ENCODE measurements around the gene POMT1.

DNA sequence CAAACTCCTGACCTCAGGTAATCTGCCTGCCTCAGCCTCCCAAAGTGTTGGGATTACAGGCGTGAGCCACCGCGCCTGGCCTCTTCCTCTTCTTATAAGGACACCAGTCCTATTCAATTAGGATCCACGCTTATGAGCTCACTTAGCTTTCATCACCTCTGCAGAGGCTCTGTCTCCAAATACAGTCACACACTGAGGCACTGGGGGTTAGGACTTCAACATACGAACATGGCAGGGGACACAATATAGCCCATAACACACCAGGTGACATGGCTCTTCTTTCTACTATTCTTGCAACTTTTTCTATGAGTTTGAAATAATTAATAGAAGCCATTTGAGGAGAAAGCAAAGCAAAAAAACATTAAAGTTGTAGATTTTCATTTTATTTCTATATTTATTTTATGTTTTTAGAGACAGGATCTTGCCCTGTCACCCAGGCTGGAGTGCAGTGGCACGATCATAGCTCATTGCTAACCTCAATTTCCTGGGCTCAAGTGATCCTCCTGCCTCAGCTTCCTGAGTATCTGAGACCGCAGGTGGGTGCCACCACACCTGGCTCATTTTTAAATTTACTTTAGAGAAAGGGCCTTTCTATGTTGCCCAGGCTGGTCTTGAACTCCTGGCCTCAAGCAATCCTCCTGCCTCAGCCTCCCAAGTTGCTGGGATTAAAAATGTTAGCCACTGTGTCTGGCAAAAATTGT is 36.7 kb downstream of the POMT1 start:
- TF ChIP-seq, protein P1, sequence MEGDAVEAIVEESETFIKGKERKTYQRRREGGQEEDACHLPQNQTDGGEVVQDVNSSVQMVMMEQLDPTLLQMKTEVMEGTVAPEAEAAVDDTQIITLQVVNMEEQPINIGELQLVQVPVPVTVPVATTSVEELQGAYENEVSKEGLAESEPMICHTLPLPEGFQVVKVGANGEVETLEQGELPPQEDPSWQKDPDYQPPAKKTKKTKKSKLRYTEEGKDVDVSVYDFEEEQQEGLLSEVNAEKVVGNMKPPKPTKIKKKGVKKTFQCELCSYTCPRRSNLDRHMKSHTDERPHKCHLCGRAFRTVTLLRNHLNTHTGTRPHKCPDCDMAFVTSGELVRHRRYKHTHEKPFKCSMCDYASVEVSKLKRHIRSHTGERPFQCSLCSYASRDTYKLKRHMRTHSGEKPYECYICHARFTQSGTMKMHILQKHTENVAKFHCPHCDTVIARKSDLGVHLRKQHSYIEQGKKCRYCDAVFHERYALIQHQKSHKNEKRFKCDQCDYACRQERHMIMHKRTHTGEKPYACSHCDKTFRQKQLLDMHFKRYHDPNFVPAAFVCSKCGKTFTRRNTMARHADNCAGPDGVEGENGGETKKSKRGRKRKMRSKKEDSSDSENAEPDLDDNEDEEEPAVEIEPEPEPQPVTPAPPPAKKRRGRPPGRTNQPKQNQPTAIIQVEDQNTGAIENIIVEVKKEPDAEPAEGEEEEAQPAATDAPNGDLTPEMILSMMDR (IDR thresholded peaks at IDR 0.05): no peak
- no peak for TF ChIP-seq POLR2A (IDR thresholded peaks at IDR 0.05)

Measured in suprapubic skin (tissue), 3 donors.